CD4-positive, alpha-beta T cell (primary cell): ENCODE results near the gene CSNK1A1. TPM values are rescaled to one million over a fixed set of nuclear protein-coding genes. Genes with fewer than 3 reads are reported as not detected.

Experiments
- ATAC-seq: fragments of 200-7000 bp; cut with Tn5 transposase; one replicate; pipeline ENCODE4 v1.10.0; 2022; ENCODE audit warnings: mild to moderate bottlenecking; ENCODE audit not compliant: poor library complexity
- CTCF ChIA-PET: fragments of 350-600 bp; sonication (Branson Sonifier 250); formaldehyde crosslinking; loops from one replicate; lab custom pipeline; 2021; ENCODE audit warnings: antibody characterized with exemption, inconsistent platforms; lab: Charles Lee
- POLR2A ChIA-PET: fragments of 350-600 bp; sonication (Branson Sonifier 250); formaldehyde crosslinking; loops from one replicate; lab custom pipeline; 2021; ENCODE audit warnings: antibody characterized with exemption, inconsistent platforms; lab: Charles Lee
- DNase-seq, 14 experiments: peaks; one replicate each; pipeline ENCODE4 v3.0.0-alpha.2; 2013 to 2020; ENCODE audit warnings: mixed read lengths in 2 of 14
- H3K27ac ChIP-seq, 2 donors: one replicate each; pipeline versions ENCODE4 v1.5.1 to v1.7.0; 2013; ENCODE audit warnings: low read length in 2 of 2, low read depth in 1 of 2, mild to moderate bottlenecking in 1 of 2
- H3K27me3 ChIP-seq, 2 experiments: 1 replicate in 1 of 2; 2 replicates in 1 of 2; pipeline versions ENCODE4 v1.6.1 to v1.7.0; 2013; ENCODE audit warnings: low read length in 2 of 2, control low read depth in 1 of 2, mild to moderate bottlenecking in 1 of 2, moderate library complexity in 1 of 2; ENCODE audit not compliant: insufficient read depth in 2 of 2, control insufficient read depth in 1 of 2
- H3K36me3 ChIP-seq: one replicate; pipeline ENCODE4 v1.6.1; 2013; ENCODE audit warnings: low read length, control low read depth; ENCODE audit not compliant: insufficient read depth
- H3K4me1 ChIP-seq: one replicate; pipeline ENCODE4 v1.6.1; 2013; ENCODE audit warnings: low read length, control low read depth; ENCODE audit not compliant: insufficient read depth
- H3K4me3 ChIP-seq: one replicate; pipeline ENCODE4 v1.5.1; 2013; ENCODE audit warnings: mild to moderate bottlenecking, low read length, moderate library complexity
- H3K9me3 ChIP-seq, 2 experiments: 1 replicate in 1 of 2; 2 replicates in 1 of 2; pipeline versions ENCODE4 v1.6.1 to v1.7.0; 2013; ENCODE audit warnings: low read length in 2 of 2, mild to moderate bottlenecking in 2 of 2, control low read depth in 1 of 2, moderate library complexity in 1 of 2; ENCODE audit not compliant: control insufficient read depth in 1 of 2, insufficient read depth in 1 of 2
- H3K27ac Mint-ChIP-seq: one replicate; pipeline ENCODE4 v1.8.0; 2020; ENCODE audit warnings: mixed read lengths
- H3K27me3 Mint-ChIP-seq: one replicate; pipeline ENCODE4 v1.8.0; 2021; ENCODE audit warnings: mixed read lengths
- H3K36me3 Mint-ChIP-seq: one replicate; pipeline ENCODE4 v1.8.0; 2021; ENCODE audit warnings: low read depth, mixed read lengths
- H3K4me1 Mint-ChIP-seq: one replicate; pipeline ENCODE4 v1.8.0; 2021; ENCODE audit warnings: low read depth, mixed read lengths
- H3K4me3 Mint-ChIP-seq: one replicate; pipeline ENCODE4 v1.8.0; 2020; ENCODE audit warnings: mild to moderate bottlenecking, mixed read lengths
- H3K9me3 Mint-ChIP-seq: one replicate; pipeline ENCODE4 v1.8.0; 2020; ENCODE audit warnings: mixed read lengths
- intact Hi-C, 2 experiments: fragments of 100-400 bp; cut with DNase I in 1 of 2; cut with micrococcal nuclease in 1 of 2; formaldehyde crosslinking; loops; one replicate each; pipeline versions ENCODE4 v1.15.1 to v1.9.0; 2023 to 2025; cut with DNase I, micrococcal nuclease
- total RNA-seq, 174 experiments: library from RNA in 2 of 174; stranded (reverse) in 2 of 174; gene quantifications; one replicate each; pipeline ENCODE4 v1.2.3 and lab custom pipeline; 2021 to 2026
- TF ChIP-seq, protein P1 (sequence below): fragments of 200-600 bp; IDR thresholded peaks from one replicate; pipeline ENCODE4 v1.8.0; 2022; ENCODE audit warnings: antibody characterized with exemption, mild to moderate bottlenecking

Gene CSNK1A1
- total RNA-seq, 2 experiments from 2014 or later = 201 to 217 TPM

DNA sequence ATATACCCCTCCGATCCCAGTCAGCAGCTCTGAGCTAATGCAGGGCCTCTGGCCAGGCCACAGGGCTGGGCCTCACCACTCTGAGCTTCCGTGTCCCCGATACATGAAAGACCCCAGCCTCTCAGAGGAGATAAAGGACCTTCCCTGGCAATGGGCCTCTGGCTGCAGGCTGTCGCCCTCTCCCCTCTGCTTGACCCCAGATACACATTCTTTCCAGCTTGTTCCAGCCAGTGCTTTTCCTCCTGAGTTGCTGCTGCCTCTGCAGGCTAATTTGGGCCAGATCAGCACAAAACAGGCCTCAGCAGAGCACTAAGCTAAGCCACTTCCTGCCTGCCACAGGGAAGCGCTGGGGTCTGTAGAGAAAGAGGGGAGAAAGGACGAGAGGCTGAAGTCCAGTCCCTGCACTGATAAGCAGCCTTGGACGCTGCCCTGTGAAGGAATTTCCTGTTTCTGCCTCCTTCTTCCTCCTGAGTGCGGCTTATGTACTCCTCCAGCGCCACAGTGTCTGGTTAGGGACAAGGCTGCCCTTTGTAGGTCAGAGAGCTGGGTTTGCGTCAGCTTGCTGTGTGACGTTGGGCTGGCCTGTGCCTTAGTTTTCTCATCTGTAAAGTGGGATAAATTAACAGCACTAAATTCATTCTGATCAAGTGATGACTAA, 99.1 kb downstream of the CSNK1A1 start:
- H3K27ac Mint-ChIP-seq = no peak overlapping the region
- H3K36me3 Mint-ChIP-seq = no peaks in the 10 kb centered on the region

DNA sequence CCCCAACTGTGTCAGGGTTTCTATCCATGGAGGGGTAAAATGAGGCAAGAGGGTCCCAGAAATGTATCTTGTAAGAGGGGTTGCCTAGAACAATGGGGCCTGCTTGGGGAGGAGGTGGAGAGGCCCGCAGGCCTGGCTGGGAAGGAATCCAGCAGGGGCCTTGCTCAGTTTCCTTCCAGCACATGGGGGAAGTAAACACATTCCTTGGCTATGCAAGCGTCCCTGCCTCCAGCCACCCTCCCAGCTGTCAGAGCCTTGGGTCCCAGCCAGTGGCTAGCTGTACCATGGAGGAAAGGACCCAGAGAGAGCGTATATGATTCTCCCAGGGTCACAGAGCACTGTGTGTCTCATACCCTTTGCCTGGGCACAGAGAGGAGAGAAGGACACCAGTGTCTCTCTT, 101.0 kb downstream of the CSNK1A1 start:
- no peak overlapping the region for H3K4me3 Mint-ChIP-seq

More for the DNA sequence above, 99.1 kb downstream of the CSNK1A1 start:
- TF ChIP-seq, protein P1, sequence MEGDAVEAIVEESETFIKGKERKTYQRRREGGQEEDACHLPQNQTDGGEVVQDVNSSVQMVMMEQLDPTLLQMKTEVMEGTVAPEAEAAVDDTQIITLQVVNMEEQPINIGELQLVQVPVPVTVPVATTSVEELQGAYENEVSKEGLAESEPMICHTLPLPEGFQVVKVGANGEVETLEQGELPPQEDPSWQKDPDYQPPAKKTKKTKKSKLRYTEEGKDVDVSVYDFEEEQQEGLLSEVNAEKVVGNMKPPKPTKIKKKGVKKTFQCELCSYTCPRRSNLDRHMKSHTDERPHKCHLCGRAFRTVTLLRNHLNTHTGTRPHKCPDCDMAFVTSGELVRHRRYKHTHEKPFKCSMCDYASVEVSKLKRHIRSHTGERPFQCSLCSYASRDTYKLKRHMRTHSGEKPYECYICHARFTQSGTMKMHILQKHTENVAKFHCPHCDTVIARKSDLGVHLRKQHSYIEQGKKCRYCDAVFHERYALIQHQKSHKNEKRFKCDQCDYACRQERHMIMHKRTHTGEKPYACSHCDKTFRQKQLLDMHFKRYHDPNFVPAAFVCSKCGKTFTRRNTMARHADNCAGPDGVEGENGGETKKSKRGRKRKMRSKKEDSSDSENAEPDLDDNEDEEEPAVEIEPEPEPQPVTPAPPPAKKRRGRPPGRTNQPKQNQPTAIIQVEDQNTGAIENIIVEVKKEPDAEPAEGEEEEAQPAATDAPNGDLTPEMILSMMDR = no peak
- Mint-ChIP-seq H3K4me1 (no peaks in the 10 kb centered on the region), H3K27me3 (no peaks in the 10 kb centered on the region), H3K4me3 (no peak overlapping the region), H3K9me3 (no peaks in the 10 kb centered on the region)
- H3K27ac ChIP-seq = no peak overlapping the region
- DNase-seq (no peak), ATAC-seq (no peak)
- H3K36me3 ChIP-seq = no peaks in the 10 kb centered on the region
- ChIA-PET POLR2A (no interaction called here), CTCF (no interaction called here)
- H3K27me3 ChIP-seq = no peaks in the 10 kb centered on the region
- H3K9me3 ChIP-seq = no peaks in the 10 kb centered on the region
- intact Hi-C loops = no loop called here
- H3K4me1 ChIP-seq = no peaks in the 10 kb centered on the region
- H3K4me3 ChIP-seq = no peak overlapping the region

DNA sequence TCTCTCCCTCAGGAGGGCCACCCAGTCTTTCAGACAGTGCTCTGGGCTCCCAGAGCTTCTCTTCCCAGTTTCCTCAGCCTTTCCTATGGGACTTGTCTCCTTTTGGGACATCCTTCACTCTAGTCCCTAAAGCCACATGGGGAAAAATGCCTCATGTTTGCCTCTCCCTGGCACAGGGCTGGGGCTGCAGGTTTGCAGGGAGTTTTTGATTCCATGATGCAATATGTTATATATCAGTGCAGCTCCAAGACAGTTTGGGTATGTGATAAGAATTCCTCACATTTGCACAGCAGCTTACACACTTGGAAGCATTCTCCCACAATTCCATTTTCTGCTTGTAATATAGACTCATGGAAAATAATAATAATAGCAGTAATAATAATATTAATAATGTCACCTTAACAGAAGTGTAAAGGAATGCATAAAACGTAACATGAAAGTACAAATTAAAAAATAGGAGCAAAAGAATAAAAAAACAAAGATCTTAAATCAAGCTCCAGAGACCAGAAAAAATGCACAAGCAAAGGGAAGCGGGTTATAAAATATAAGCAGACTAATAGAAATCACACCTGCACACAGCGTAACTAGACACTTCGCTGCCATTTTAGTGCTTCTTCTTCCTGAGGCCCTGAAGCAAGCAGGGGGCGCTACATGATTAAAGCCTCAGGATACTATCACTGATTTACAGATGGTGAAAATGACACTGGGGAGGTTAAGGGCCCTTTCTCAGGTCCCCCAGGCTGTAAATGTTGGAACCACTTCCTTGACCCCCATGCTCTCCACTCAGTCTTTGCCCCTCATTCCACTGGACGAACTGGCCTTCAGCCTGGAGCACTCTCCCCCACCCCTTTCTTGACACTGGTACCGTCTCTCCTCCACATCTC, 102.2 kb downstream of the CSNK1A1 start:
- no peaks in the 10 kb centered on the region for H3K27me3 Mint-ChIP-seq
- no peak overlapping the region for H3K27ac Mint-ChIP-seq
- ATAC-seq (no peak), DNase-seq (no peak)
- Histone ChIP-seq H3K9me3 (no peaks in the 10 kb centered on the region), H3K4me3 (no peak overlapping the region), H3K27me3 (no peaks in the 10 kb centered on the region), H3K27ac (no peak overlapping the region), H3K36me3 (no peaks in the 10 kb centered on the region), H3K4me1 (no peaks in the 10 kb centered on the region)
- ChIA-PET CTCF (no interaction called here), POLR2A (no interaction called here)
- no peaks in the 10 kb centered on the region for H3K9me3 Mint-ChIP-seq
- TF ChIP-seq, protein P1 = no peak
- H3K4me1 Mint-ChIP-seq = no peaks in the 10 kb centered on the region
- H3K4me3 Mint-ChIP-seq = no peak overlapping the region
- no peaks in the 10 kb centered on the region for H3K36me3 Mint-ChIP-seq
- intact Hi-C loops = loop anchor here in 1 of 2 experiments (10.0 kb wide), 1 partner anchor 376 kb away; no protein-coding TSS in a partner anchor

More for the DNA sequence above, 101.0 kb downstream of the CSNK1A1 start:
- TF ChIP-seq, protein P1 = no peak
- no peaks in the 10 kb centered on the region for H3K4me1 ChIP-seq
- Mint-ChIP-seq H3K27ac (no peak overlapping the region), H3K27me3 (no peaks in the 10 kb centered on the region), H3K9me3 (no peaks in the 10 kb centered on the region), H3K4me1 (no peaks in the 10 kb centered on the region), H3K36me3 (no peaks in the 10 kb centered on the region)
- CTCF ChIA-PET = no interaction called here
- no peaks in the 10 kb centered on the region for H3K9me3 ChIP-seq
- no peak overlapping the region for H3K4me3 ChIP-seq
- DNase-seq (no peak), ATAC-seq (no peak)
- no peaks in the 10 kb centered on the region for H3K27me3 ChIP-seq
- no peaks in the 10 kb centered on the region for H3K36me3 ChIP-seq
- intact Hi-C loops = no loop called here
- POLR2A ChIA-PET = no interaction called here
- no peak overlapping the region for H3K27ac ChIP-seq
